Chondrocyte (in vitro differentiated cells): ENCODE measurements around the gene FGD4. TPM values are rescaled to one million over a fixed set of nuclear protein-coding genes. Genes with fewer than 3 reads are reported as not detected.

ENCODE experiments used
- DNase-seq: peaks from one replicate; pipeline ENCODE4 v3.0.0; 2021; ENCODE audit warnings: mixed read lengths, low spot score
- H3K27ac Mint-ChIP-seq: one replicate; pipeline ENCODE4 v1.8.0; 2021; ENCODE audit warnings: mild to moderate bottlenecking, moderate library complexity, mixed read lengths; ENCODE audit not compliant: unreplicated experiment
- H3K27me3 Mint-ChIP-seq: 2 replicates; pipeline ENCODE4 v1.8.0; 2021; ENCODE audit warnings: low read depth, mixed read lengths
- H3K36me3 Mint-ChIP-seq: 2 replicates; pipeline ENCODE4 v1.8.0; 2021; ENCODE audit warnings: low read depth, mixed read lengths
- H3K4me1 Mint-ChIP-seq: 2 replicates; pipeline ENCODE4 v1.8.0; 2021; ENCODE audit warnings: low read depth, mild to moderate bottlenecking, mixed read lengths
- H3K4me3 Mint-ChIP-seq: one replicate; pipeline ENCODE4 v1.8.0; 2021; ENCODE audit warnings: mild to moderate bottlenecking, moderate library complexity, mixed read lengths; ENCODE audit not compliant: unreplicated experiment
- H3K9me3 Mint-ChIP-seq: 2 replicates; pipeline ENCODE4 v1.8.0; 2021; ENCODE audit warnings: low read depth, mixed read lengths
- CTCF ChIP-seq: fragments of 200-600 bp; sonication (generic); IDR thresholded peaks from 2 replicates; pipeline ENCODE4 v1.5.0; 2021; ENCODE audit warnings: antibody characterized with exemption, mild to moderate bottlenecking, moderate library complexity
- total RNA-seq: library from RNA; stranded (reverse); gene quantifications from 3 replicates; pipeline ENCODE4 v1.2.1, GENCODE V29; 2021

The FGD4 gene
- total RNA-seq, 1 donor from 2014 or later = 8.7 TPM

GRCh38 chr12:32379213-32379612, 20.1 kb upstream of the FGD4 start:
- DNase-seq = no peak
- no peak for TF ChIP-seq CTCF
- Mint-ChIP-seq H3K27ac (no peak overlapping the region), H3K4me1 (no peaks in the 10 kb centered on the region), H3K27me3 (no peaks in the 10 kb centered on the region), H3K9me3 (no peaks in the 10 kb centered on the region), H3K36me3 (peaks cover 2% of the 10 kb centered on the region), H3K4me3 (no peak overlapping the region)

DNA sequence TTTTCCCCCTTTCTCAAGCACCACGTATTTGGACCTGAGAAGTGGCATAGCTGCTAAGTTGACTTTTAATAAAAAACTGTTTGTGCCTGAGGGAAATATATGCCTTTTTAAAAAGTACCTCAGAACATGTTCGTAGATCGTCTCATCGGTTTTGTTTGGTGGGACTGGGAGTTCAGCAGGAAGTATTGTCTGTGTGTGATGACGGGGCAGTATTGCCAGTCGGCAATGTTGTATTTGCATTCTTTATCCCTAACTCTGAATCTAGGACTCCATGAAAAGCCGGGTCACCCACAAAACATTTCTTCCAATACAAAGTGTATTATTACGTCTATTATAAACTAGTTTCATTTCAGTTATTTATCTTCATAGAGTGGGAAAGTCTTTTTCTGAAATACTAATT, 19.7 kb upstream of the FGD4 start:
- Mint-ChIP-seq H3K4me3 (no peak overlapping the region), H3K27ac (no peak overlapping the region), H3K9me3 (no peaks in the 10 kb centered on the region), H3K27me3 (no peaks in the 10 kb centered on the region), H3K36me3 (peaks cover 2% of the 10 kb centered on the region), H3K4me1 (no peaks in the 10 kb centered on the region)
- DNase-seq = no peak
- TF ChIP-seq CTCF = no peak

DNA sequence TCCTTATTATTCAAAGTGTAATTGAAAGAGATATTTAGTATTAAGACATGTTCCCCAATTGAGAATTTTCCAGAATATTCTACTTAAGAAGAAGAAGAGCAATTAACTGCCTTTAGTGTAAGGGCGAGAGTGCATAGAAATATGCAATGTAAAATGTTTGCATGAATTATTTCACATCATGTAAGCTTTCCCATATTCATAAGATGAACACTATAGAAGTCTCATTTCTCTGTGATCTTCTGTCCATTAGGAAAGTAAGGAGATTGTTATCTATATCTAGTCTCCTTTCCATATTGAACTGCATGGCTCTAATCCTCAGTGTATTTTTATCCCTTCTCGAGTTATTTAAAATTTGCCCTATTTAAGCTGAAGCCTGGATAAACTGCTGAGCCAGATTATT, 17.1 kb upstream of the FGD4 start:
- Mint-ChIP-seq H3K4me3 (no peak overlapping the region), H3K4me1 (no peaks in the 10 kb centered on the region), H3K36me3 (peaks cover 2% of the 10 kb centered on the region), H3K9me3 (no peaks in the 10 kb centered on the region), H3K27ac (no peak overlapping the region), H3K27me3 (no peaks in the 10 kb centered on the region)
- no peak for TF ChIP-seq CTCF
- no peak for DNase-seq

DNA sequence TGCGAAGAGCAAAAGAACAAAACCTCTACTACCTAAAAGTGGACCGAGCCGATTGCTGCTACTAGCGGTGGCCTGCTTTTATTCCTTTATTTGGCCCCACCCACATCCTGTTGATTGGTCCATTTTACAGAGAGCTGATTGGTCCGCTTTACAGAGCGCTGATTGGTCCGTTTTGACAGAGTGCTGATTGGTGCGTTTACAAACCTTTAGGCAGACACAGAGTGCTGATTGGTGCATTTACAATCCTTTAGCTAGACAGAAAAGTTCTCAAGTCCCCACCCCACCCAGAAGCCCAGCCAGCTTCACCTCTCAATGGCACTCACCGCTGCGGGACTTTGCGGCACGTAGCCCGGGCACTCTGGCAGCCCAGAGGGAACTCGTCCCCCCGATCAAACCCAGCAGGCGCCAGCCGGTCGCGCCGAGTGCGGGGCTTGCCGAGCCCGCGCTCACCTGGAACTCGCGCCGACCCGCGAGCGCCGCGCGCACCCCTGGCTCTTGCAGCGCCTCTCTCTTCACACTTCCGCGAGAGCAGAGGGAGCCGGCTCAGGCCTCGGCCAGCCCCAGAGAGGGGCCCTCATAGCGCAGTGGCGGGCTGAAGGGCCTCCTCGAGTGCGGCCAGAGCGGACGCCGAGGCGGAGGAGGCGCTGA, 8.7 kb upstream of the FGD4 start:
- no peaks in the 10 kb centered on the region for H3K9me3 Mint-ChIP-seq
- no peak for DNase-seq

GRCh38 chr12:32395026-32395425, 4.3 kb upstream of the FGD4 start:
- no peaks in the 10 kb centered on the region for H3K9me3 Mint-ChIP-seq
- H3K27ac Mint-ChIP-seq = no peak overlapping the region
- TF ChIP-seq CTCF = no peak
- no peaks in the 10 kb centered on the region for H3K36me3 Mint-ChIP-seq
- no peak for DNase-seq
- H3K4me3 Mint-ChIP-seq = no peak overlapping the region
- peaks cover 3% of the 10 kb centered on the region for H3K4me1 Mint-ChIP-seq
- H3K27me3 Mint-ChIP-seq = no peaks in the 10 kb centered on the region

More for the DNA sequence above, 8.7 kb upstream of the FGD4 start:
- no peaks in the 10 kb centered on the region for H3K36me3 Mint-ChIP-seq
- H3K4me3 Mint-ChIP-seq = no peak overlapping the region
- no peak for TF ChIP-seq CTCF
- H3K27ac Mint-ChIP-seq = no peak overlapping the region
- H3K27me3 Mint-ChIP-seq = no peaks in the 10 kb centered on the region
- no peaks in the 10 kb centered on the region for H3K4me1 Mint-ChIP-seq
